Loucy (cell line): ENCODE measurements around the gene MYO7B.

Source experiments
- H2AFZ ChIP-seq: fragments of 200-600 bp; sonication (generic); 2 replicates; pipeline ENCODE4 v1.6.0; 2016; ENCODE audit warnings: antibody characterized with exemption, mild to moderate bottlenecking, low read length, moderate library complexity
- H3F3A ChIP-seq: fragments of 200-600 bp; 2 replicates; pipeline ENCODE4 v1.6.0; 2016; ENCODE audit warnings: antibody characterized with exemption, low read depth, mild to moderate bottlenecking
- H3K27me3 ChIP-seq: fragments of 200-600 bp; sonication (generic); 2 replicates; pipeline ENCODE4 v1.6.1; 2014; ENCODE audit warnings: low read length, mild to moderate bottlenecking; ENCODE audit not compliant: insufficient read depth, poor library complexity, severe bottlenecking
- H3K36me3 ChIP-seq: fragments of 200-600 bp; sonication (generic); 2 replicates; pipeline ENCODE4 v1.6.1; 2016; ENCODE audit warnings: low read length; ENCODE audit not compliant: insufficient read depth
- H3K4me1 ChIP-seq: fragments of 200-600 bp; sonication (generic); 2 replicates; pipeline ENCODE4 v1.5.1; 2014; ENCODE audit warnings: low read length, mild to moderate bottlenecking; ENCODE audit not compliant: insufficient read depth, poor library complexity, severe bottlenecking
- H3K4me2 ChIP-seq: fragments of 200-600 bp; sonication (generic); 2 replicates; pipeline ENCODE4 v1.6.0; 2014; ENCODE audit warnings: antibody characterized with exemption, low read length, low read depth, mild to moderate bottlenecking; ENCODE audit not compliant: poor library complexity, severe bottlenecking
- H3K4me3 ChIP-seq: fragments of 200-600 bp; sonication (generic); 2 replicates; pipeline ENCODE4 v1.5.1; 2014; ENCODE audit warnings: low read length, mild to moderate bottlenecking, mixed read lengths; ENCODE audit not compliant: poor library complexity, severe bottlenecking
- H3K79me2 ChIP-seq: fragments of 200-600 bp; sonication (generic); 2 replicates; pipeline ENCODE4 v1.6.1; 2014; ENCODE audit warnings: low read length; ENCODE audit not compliant: insufficient read depth
- H3K9ac ChIP-seq: fragments of 200-600 bp; sonication (generic); 2 replicates; pipeline ENCODE4 v1.6.0; 2014; ENCODE audit warnings: mild to moderate bottlenecking, low read depth, low read length, moderate library complexity; ENCODE audit not compliant: poor library complexity, severe bottlenecking
- H3K9me2 ChIP-seq: fragments of 200-600 bp; sonication (generic); replicated peaks from 2 replicates; pipeline ENCODE4 v1.6.1; 2016; ENCODE audit warnings: low read depth, low read length, mixed read lengths
- H3K9me3 ChIP-seq: fragments of 200-600 bp; sonication (generic); 2 replicates; pipeline ENCODE4 v1.6.1; 2014; ENCODE audit warnings: mild to moderate bottlenecking, antibody characterized with exemption, low read length, low read depth; ENCODE audit not compliant: insufficient read depth
- H4K20me1 ChIP-seq: fragments of 200-600 bp; sonication (generic); 2 replicates; pipeline ENCODE4 v1.6.0; 2014; ENCODE audit warnings: antibody characterized with exemption, low read length, mild to moderate bottlenecking; ENCODE audit not compliant: insufficient read depth, poor library complexity, severe bottlenecking
- CTCF ChIP-seq: fragments of 200-600 bp; sonication (generic); conservative IDR thresholded peaks from 2 replicates; pipeline ENCODE4 v1.5.1; 2014; ENCODE audit warnings: mild to moderate bottlenecking, antibody characterized with exemption, low read length
- EZH2phosphoT487 ChIP-seq: fragments of 200-600 bp; IDR thresholded peaks from 2 replicates; pipeline ENCODE4 v1.6.1; 2018; ENCODE audit warnings: antibody characterized with exemption, mild to moderate bottlenecking, moderate library complexity, borderline replicate concordance

Gene MYO7B

GRCh38 chr2:127652786-127653357, 117.4 kb downstream of the MYO7B start:
- H3K4me2 ChIP-seq = no peak overlapping the region
- H3K4me1 ChIP-seq = peaks cover 8% of the 10 kb centered on the region
- no peaks in the 10 kb centered on the region for H3K9me2 ChIP-seq
- H3K79me2 ChIP-seq = no peaks in the 10 kb centered on the region
- no peaks in the 10 kb centered on the region for H3K27me3 ChIP-seq
- no peaks in the 10 kb centered on the region for H3K9me3 ChIP-seq
- no peaks in the 10 kb centered on the region for H3K36me3 ChIP-seq
- no peaks in the 10 kb centered on the region for H4K20me1 ChIP-seq
- H3K4me3 ChIP-seq = no peak overlapping the region
- TF ChIP-seq EZH2phosphoT487 = no peak
- no peak for TF ChIP-seq CTCF
- no peaks in the 10 kb centered on the region for H3F3A ChIP-seq
- no peak overlapping the region for H2AFZ ChIP-seq
- H3K9ac ChIP-seq = no peak overlapping the region

DNA sequence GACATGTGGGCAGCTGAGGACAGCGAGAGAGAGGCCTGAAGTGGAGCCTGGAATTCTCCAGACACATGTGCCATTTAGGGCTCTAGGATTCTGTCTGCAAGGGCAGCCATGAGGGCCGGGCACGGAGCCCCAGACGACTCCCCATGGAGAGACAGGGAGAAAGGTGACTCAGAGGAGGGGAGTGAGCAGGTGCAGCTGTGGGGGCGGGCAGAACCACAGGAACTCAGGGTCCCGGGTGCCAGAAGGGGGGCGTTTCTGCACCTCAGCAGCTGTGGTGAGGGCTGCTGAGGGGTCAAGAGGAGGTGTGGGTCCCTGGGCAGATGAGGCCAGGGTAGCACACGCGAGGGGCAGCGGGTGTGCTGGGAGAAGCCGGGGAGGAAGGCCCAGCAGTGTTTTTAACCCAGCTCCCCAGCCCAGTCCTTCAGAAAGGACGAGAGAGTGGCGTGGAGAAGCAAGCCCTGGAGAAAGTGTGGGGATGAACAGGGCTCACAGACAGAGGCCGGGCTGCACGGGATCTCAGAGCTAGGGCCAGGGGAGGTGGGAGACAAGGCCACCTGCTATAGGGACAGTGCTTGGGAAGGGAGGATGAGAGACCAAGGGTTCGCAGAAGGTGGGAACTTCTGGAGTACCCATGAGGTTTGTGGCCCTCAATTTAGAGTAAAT, 118.1 kb downstream of the MYO7B start:
- Histone ChIP-seq H3K4me3 (no peak overlapping the region), H3K9me3 (no peaks in the 10 kb centered on the region), H3K4me1 (peaks cover 8% of the 10 kb centered on the region), H3K9me2 (no peaks in the 10 kb centered on the region), H3K9ac (no peak overlapping the region), H3K36me3 (no peaks in the 10 kb centered on the region), H4K20me1 (no peaks in the 10 kb centered on the region), H3F3A (no peaks in the 10 kb centered on the region), H3K27me3 (no peaks in the 10 kb centered on the region), H3K79me2 (no peaks in the 10 kb centered on the region), H2AFZ (no peak overlapping the region), H3K4me2 (no peak overlapping the region)
- TF ChIP-seq CTCF = no peak
- TF ChIP-seq EZH2phosphoT487 = no peak

DNA sequence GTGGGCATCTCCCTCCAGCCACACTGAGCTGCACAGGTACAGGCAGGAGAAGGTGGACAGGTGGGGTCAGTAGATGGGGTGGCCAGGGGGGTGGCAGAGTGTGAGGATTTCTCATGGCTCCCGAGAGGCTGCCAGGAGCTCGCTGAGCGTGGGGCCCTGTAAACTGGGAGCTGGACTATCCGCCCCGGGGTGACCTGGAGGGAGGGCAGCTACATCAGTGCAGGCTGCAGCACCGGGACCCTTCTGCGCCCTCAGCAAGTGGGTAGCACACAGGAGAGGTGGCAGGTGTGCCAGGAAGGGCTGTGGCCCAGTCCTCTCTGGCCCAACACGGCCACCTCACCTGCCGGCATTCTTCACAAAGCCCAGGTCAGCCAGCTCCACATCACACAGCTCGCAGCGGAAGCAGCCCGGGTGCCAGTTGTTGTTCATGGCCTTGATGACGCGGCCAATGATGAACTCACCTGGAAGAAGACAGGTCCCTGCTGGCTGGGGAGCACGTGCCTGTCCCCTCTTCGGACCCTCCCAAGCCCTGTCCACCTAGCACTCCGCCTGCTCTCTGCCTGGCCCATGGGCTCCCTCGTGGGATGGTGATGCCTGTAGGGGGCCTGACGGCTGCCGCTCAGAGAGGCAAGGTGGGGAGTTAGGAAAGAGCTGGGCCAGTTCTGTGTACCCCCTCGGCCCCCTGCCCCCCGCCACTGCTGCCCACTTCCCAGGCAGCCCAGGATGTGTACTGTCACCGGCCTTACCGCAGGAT, 118.8 kb downstream of the MYO7B start:
- Histone ChIP-seq H3K4me1 (peaks cover 5% of the 10 kb centered on the region), H3K36me3 (no peaks in the 10 kb centered on the region), H3K9me2 (no peaks in the 10 kb centered on the region), H3K4me2 (no peak overlapping the region), H3K4me3 (no peak overlapping the region), H3F3A (no peaks in the 10 kb centered on the region), H3K9ac (no peak overlapping the region), H3K27me3 (no peaks in the 10 kb centered on the region), H3K79me2 (no peaks in the 10 kb centered on the region), H2AFZ (no peak overlapping the region), H3K9me3 (no peaks in the 10 kb centered on the region), H4K20me1 (no peaks in the 10 kb centered on the region)
- TF ChIP-seq EZH2phosphoT487 (no peak), CTCF (no peak)
